ENCODE data around the gene FRA10AC1.

Gene FRA10AC1

GRCh38 chr10:93702210-93703001 lies at the start of gene FRA10AC1:
FRA10AC1 (minus strand) TSS chr10:93702592; CDS start chr10:93700106, 2,486 bp downstream.
- DNase-seq (ENCODE audit: low read depth in 2 of 2): peak; percentile 87

GRCh38 chr10:93751832-93752231 lies 49.4 kb upstream of the FRA10AC1 start:
- no peak for DNase-seq (ENCODE audit: low read depth in 2 of 2)

GRCh38 chr10:93751124-93751523 lies 48.7 kb upstream of the FRA10AC1 start:
- DNase-seq (ENCODE audit: low read depth in 2 of 2): no peak

GRCh38 chr10:93749218-93749799 lies 46.9 kb upstream of the FRA10AC1 start:
- DNase-seq (ENCODE audit: low read depth in 2 of 2): no peak

- no peak for DNase-seq (ENCODE audit: low read depth in 2 of 2)
Observed at GRCh38 chr10:93746844-93747284, 44.5 kb upstream of the FRA10AC1 start.

- no peak for DNase-seq (ENCODE audit: low read depth in 2 of 2)
Observed at GRCh38 chr10:93745408-93746065, 43.1 kb upstream of the FRA10AC1 start.

- no peak for DNase-seq (ENCODE audit: low read depth in 2 of 2)
Observed at GRCh38 chr10:93742633-93743349, 40.4 kb upstream of the FRA10AC1 start.

GRCh38 chr10:93741367-93741766 lies 39.0 kb upstream of the FRA10AC1 start:
- no peak for DNase-seq (ENCODE audit: low read depth in 2 of 2)

- DNase-seq (ENCODE audit: low read depth in 2 of 2): no peak
Observed at GRCh38 chr10:93726024-93726423, 23.6 kb upstream of the FRA10AC1 start.

- DNase-seq (ENCODE audit: low read depth in 2 of 2): no peak
Observed at GRCh38 chr10:93723153-93723552, 20.8 kb upstream of the FRA10AC1 start.

GRCh38 chr10:93722550-93722949 lies 20.2 kb upstream of the FRA10AC1 start:
- no peak for DNase-seq (ENCODE audit: low read depth in 2 of 2)

- DNase-seq (ENCODE audit: low read depth in 2 of 2): no peak
Observed at GRCh38 chr10:93719901-93720300, 17.5 kb upstream of the FRA10AC1 start.

GRCh38 chr10:93718937-93719725 lies 16.7 kb upstream of the FRA10AC1 start:
- no peak for DNase-seq (ENCODE audit: low read depth in 2 of 2)

- DNase-seq (ENCODE audit: low read depth in 2 of 2): no peak
Observed at GRCh38 chr10:93716766-93717165, 14.4 kb upstream of the FRA10AC1 start.

GRCh38 chr10:93715345-93715744 lies 13.0 kb upstream of the FRA10AC1 start:
- DNase-seq (ENCODE audit: low read depth in 2 of 2): no peak

GRCh38 chr10:93712593-93712992 lies 10.2 kb upstream of the FRA10AC1 start:
- DNase-seq (ENCODE audit: low read depth in 2 of 2): no peak

GRCh38 chr10:93711891-93712290 lies 9.5 kb upstream of the FRA10AC1 start:
- no peak for DNase-seq (ENCODE audit: low read depth in 2 of 2)

GRCh38 chr10:93710333-93710909 lies 8.0 kb upstream of the FRA10AC1 start:
- no peak for DNase-seq (ENCODE audit: low read depth in 2 of 2)

- DNase-seq (ENCODE audit: low read depth in 2 of 2): no peak
Observed at GRCh38 chr10:93707623-93708022, 5.2 kb upstream of the FRA10AC1 start.

GRCh38 chr10:93704451-93704850 lies 2.1 kb upstream of the FRA10AC1 start:
- DNase-seq (ENCODE audit: low read depth in 2 of 2): no peak

- no peak for DNase-seq (ENCODE audit: low read depth in 2 of 2)
Observed at GRCh38 chr10:93703841-93704240, 1.4 kb upstream of the FRA10AC1 start.
